Endothelial cell of umbilical vein (primary cell): Measurements from ENCODE around the gene TBX21. TPM values are rescaled to one million over a fixed set of nuclear protein-coding genes. Genes with fewer than 3 reads are reported as not detected.

Source experiments
- BruUV-seq: library from RNA; stranded (reverse); fragments of 400-500 nt; replicated peaks from 2 replicates; lab custom pipeline; 2021; lab: Mats Ljungman, UMichigan
- CTCF ChIA-PET: fragments of 300-600, 350-600 bp; sonication (Branson Sonifier 250); formaldehyde crosslinking; loops from one replicate; lab custom pipeline; 2021; ENCODE audit warnings: antibody characterized with exemption, inconsistent platforms; lab: Charles Lee
- POLR2A ChIA-PET: fragments of 300-600, 350-600 bp; sonication (Branson Sonifier 250); formaldehyde crosslinking; loops from one replicate; lab custom pipeline; 2021; ENCODE audit warnings: antibody characterized with exemption, inconsistent platforms; lab: Charles Lee
- DNase-seq: peaks from one replicate; pipeline ENCODE4 v3.0.0-alpha.2; 2011; ENCODE audit warnings: low read depth, low spot score
- FAIRE-seq: peaks from 2 replicates; lab custom pipeline; 2011; peaks lifted over from hg19 to GRCh38; lab: Jason Lieb, UNC
- H2AFZ ChIP-seq: 2 replicates; pipeline ENCODE4 v1.6.0; 2012; ENCODE audit warnings: low read depth, low read length, control low read depth, inconsistent platforms
- H3K27ac ChIP-seq: 2 replicates; pipeline ENCODE4 v1.5.1; 2011; ENCODE audit warnings: low read depth, mild to moderate bottlenecking, control low read depth, low read length, moderate library complexity; ENCODE audit not compliant: insufficient read depth
- H3K27me3 ChIP-seq, 2 experiments: 2 replicates each; pipeline versions ENCODE4 v1.6.0 to v1.6.1; 2011; ENCODE audit warnings: low read length in 2 of 2, mixed read lengths in 1 of 2; ENCODE audit not compliant: control insufficient read depth in 2 of 2, insufficient read depth in 2 of 2
- H3K36me3 ChIP-seq, 2 experiments: 2 replicates in 1 of 2; 3 replicates in 1 of 2; pipeline ENCODE4 v1.5.1; 2011; ENCODE audit warnings: low read length in 2 of 2, mild to moderate bottlenecking in 1 of 2, moderate library complexity in 1 of 2; ENCODE audit not compliant: control insufficient read depth in 2 of 2, insufficient read depth in 2 of 2; ENCODE audit errors: extremely low read depth in 1 of 2
- H3K4me1 ChIP-seq: 3 replicates; pipeline ENCODE4 v1.5.1; 2011; ENCODE audit warnings: mild to moderate bottlenecking, low read length; ENCODE audit not compliant: control insufficient read depth, insufficient read depth; ENCODE audit errors: extremely low read depth
- H3K4me2 ChIP-seq: 2 replicates; pipeline ENCODE4 v1.6.1; 2011; ENCODE audit warnings: low read length, control low read depth, mixed read lengths; ENCODE audit not compliant: insufficient read depth
- H3K4me3 ChIP-seq, 3 experiments: fragments of 200-600 bp in 1 of 3; sonication (generic), shearing (Covaris generic) in 1 of 3; replicated peaks in 1 of 3; 2 replicates each; pipeline ENCODE4 v1.5.1; 2011 to 2016; ENCODE audit warnings: control low read depth in 3 of 3, low read length in 3 of 3, mild to moderate bottlenecking in 2 of 3, inconsistent platforms in 1 of 3, low read depth in 1 of 3, moderate library complexity in 1 of 3; ENCODE audit not compliant: insufficient read depth in 1 of 3
- H3K79me2 ChIP-seq: 2 replicates; pipeline ENCODE4 v1.6.0; 2012; ENCODE audit warnings: low read length, inconsistent platforms; ENCODE audit not compliant: control insufficient read depth, insufficient read depth
- H3K9ac ChIP-seq: replicated peaks from 2 replicates; pipeline ENCODE3; 2011; ENCODE audit warnings: low read length, control low read depth; ENCODE audit not compliant: insufficient read depth; ENCODE audit errors: extremely low read depth
- H3K9me1 ChIP-seq: replicated peaks from 3 replicates; pipeline ENCODE4 v1.6.0; 2011; ENCODE audit warnings: mild to moderate bottlenecking, low read length; ENCODE audit not compliant: control insufficient read depth, insufficient read depth; ENCODE audit errors: extremely low read depth
- H3K9me3 ChIP-seq: replicated peaks from 2 replicates; pipeline ENCODE4 v1.5.1; 2012; ENCODE audit warnings: low read length, inconsistent platforms; ENCODE audit not compliant: control insufficient read depth, insufficient read depth
- H4K20me1 ChIP-seq: replicated peaks from 2 replicates; pipeline ENCODE3; 2011; ENCODE audit warnings: mild to moderate bottlenecking, low read length; ENCODE audit not compliant: control insufficient read depth, insufficient read depth; ENCODE audit errors: extremely low read depth
- EZH2 ChIP-seq: IDR thresholded peaks from 2 replicates; pipeline ENCODE4 v1.6.1; 2012; ENCODE audit warnings: borderline replicate concordance, low read depth, mild to moderate bottlenecking, moderate library complexity, low read length, inconsistent platforms; ENCODE audit not compliant: severe bottlenecking
- FOS ChIP-seq: IDR thresholded peaks from 2 replicates; pipeline ENCODE4 v1.6.1; 2011; ENCODE audit warnings: mild to moderate bottlenecking, low read length, moderate library complexity, borderline replicate concordance; ENCODE audit not compliant: insufficient read depth
- GATA2 ChIP-seq: IDR thresholded peaks from 2 replicates; pipeline ENCODE4 v1.7.0; 2011; ENCODE audit warnings: low read depth, mild to moderate bottlenecking, moderate library complexity, mixed read lengths, low read length; ENCODE audit not compliant: insufficient read length, insufficient read depth
- JUN ChIP-seq: IDR thresholded peaks from 2 replicates; pipeline ENCODE4 v1.6.1; 2011; ENCODE audit warnings: borderline replicate concordance, low read depth; ENCODE audit not compliant: insufficient read length, insufficient read depth
- MYC ChIP-seq: IDR thresholded peaks from one replicate; pipeline ENCODE4 v1.6.1; 2011; ENCODE audit warnings: mild to moderate bottlenecking, low read depth, low read length
- POLR2A ChIP-seq: IDR thresholded peaks from 2 replicates; pipeline ENCODE4 v1.6.1; 2012; ENCODE audit warnings: low read depth, mild to moderate bottlenecking, control low read depth, low read length
- POLR2AphosphoS5 ChIP-seq: IDR thresholded peaks from 2 replicates; pipeline ENCODE4 v1.6.1; 2012; ENCODE audit warnings: low read depth, mild to moderate bottlenecking, control low read depth, low read length, moderate library complexity; ENCODE audit not compliant: insufficient read depth
- dilution Hi-C: fragments of 300-500 bp; cut with MboI; formaldehyde crosslinking; loops from one replicate; pipeline ENCODE4 v1.15.0; 2019; ENCODE audit warnings: low sequenced_read_pairs; ENCODE audit not compliant: extremely low pct_ligation_motif_present
- intact Hi-C: fragments of 100-400 bp; cut with micrococcal nuclease; formaldehyde crosslinking; loops from one replicate; pipeline ENCODE4 v1.10.0; 2022
- polyA plus RNA-seq, 4 experiments: library from polyadenylated mRNA; depleted of rRNA in 3 of 4; stranded (reverse) in 3 of 4; unstranded in 1 of 4; fragments of >200 nt; gene quantifications; 2 replicates each; pipeline versions ENCODE4 v1.2.1 to v1.2.3, GENCODE V29; 2011 to 2012; ENCODE audit warnings: missing spikeins in 1 of 4
- total RNA-seq: library from RNA; stranded (reverse); gene quantifications from 2 replicates; pipeline ENCODE4 v1.2.3, GENCODE V29; 2021
- TF ChIP-seq, protein P1 (sequence below): IDR thresholded peaks from 2 replicates; pipeline ENCODE4 v1.6.1; 2011; ENCODE audit not compliant: insufficient read depth, insufficient read length

Gene TBX21
- total and polyA plus RNA-seq, 2 donors (not counting 3 experiments of a cell fraction or from before 2014, with no cell fraction given) = not detected

DNA sequence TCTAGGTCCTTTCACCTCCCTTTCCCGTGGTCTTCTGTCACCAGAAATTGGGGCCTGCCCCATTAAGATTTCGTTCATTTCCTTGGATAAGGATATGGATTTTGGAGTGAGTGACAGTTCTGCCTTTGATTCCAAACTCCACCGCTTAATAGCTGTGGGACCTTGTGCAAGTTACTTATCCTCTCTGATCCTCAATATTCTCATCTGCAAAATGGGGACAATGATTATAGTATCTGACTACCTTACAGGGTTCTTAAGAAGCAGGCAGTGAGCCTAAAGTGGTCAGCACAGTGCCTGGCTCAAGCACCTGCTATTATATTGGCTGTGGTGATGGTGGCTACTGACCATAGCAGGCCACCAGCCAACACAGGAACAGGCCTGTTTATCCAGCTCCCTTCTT is 23.4 kb upstream of the TBX21 start:
- ChIA-PET POLR2A (no interaction called here), CTCF (interaction anchor here (0.6 to 1.2 kb wide), 3 partner anchors 12 to 28 kb away, joined by 3 read pairs; no protein-coding TSS in a partner anchor)
- H3K79me2 ChIP-seq = no peaks in the 10 kb centered on the region
- DNase-seq (no peak), FAIRE-seq (no peak)
- no peaks in the 10 kb centered on the region for H3K9me1 ChIP-seq
- no peak overlapping the region for H2AFZ ChIP-seq
- H3K4me3 ChIP-seq = no peak overlapping the region
- H3K27me3 ChIP-seq = no peaks in the 10 kb centered on the region
- dilution Hi-C loops (no loop called here), intact Hi-C loops (no loop called here)
- H4K20me1 ChIP-seq = no peaks in the 10 kb centered on the region
- TF ChIP-seq POLR2AphosphoS5 = no peak
- TF ChIP-seq, protein P1, sequence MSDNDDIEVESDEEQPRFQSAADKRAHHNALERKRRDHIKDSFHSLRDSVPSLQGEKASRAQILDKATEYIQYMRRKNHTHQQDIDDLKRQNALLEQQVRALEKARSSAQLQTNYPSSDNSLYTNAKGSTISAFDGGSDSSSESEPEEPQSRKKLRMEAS = no peak
- no peak for TF ChIP-seq MYC
- TF ChIP-seq EZH2 = no peak
- no peaks in the 10 kb centered on the region for H3K9me3 ChIP-seq
- no peak overlapping the region for H3K4me2 ChIP-seq
- no peak overlapping the region for H3K27ac ChIP-seq
- H3K36me3 ChIP-seq = peaks cover 0 to 15% of the 10 kb centered on the region in 2 experiments
- no peaks in the 10 kb centered on the region for H3K4me1 ChIP-seq
- BruUV-seq = no TSS peak
- H3K9ac ChIP-seq = no peak overlapping the region

DNA sequence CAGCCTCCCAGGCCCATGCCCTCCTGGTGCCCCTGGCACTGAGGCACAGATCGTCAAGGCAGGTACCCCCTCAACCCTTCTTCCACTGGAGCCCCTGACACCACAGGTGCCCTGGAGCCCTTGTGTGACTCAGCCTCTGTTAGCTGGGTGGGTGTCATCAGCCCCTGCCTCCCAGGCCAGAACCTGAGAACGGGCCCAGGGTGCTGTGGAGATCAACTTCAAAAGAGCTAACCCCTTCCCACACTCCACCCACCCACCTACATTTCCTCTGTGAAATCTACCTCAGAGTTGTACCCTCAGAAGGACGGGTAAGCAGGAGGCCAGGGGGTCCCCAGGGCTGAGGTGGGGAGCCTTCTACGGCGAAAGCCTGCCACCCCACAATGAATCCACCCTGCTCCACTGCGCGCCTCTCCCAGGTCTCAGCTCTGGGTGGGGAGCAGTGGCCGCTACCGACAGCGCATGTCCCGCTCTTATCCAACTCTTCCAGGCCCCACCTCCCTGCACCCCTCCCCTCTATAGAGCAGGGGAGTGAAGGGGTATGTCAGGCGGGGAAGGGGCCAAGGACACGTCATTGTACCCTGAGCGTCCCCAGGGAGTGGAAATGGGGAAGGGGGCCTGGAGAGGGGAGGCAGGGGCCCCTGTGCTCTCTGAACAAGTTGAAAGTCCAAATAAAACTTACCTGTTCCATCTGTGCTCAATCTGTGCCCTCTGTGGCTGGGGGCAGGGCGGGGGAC is 21.5 kb upstream of the TBX21 start:
- no peak for FAIRE-seq
- TF ChIP-seq, protein P1 = no peak
- no peak for TF ChIP-seq POLR2A
- TF ChIP-seq MYC = no peak
- no peak for TF ChIP-seq JUN
- TF ChIP-seq FOS = no peak
- TF ChIP-seq POLR2AphosphoS5 = no peak
- TF ChIP-seq GATA2 = no peak
- H3K9me1 ChIP-seq = no peaks in the 10 kb centered on the region
- no peak overlapping the region for H3K4me3 ChIP-seq
- ChIA-PET POLR2A (no interaction called here), CTCF (no interaction called here)
- H3K4me2 ChIP-seq = no peak overlapping the region
- peaks cover 0 to 15% of the 10 kb centered on the region in 2 experiments for H3K36me3 ChIP-seq
- no peaks in the 10 kb centered on the region for H3K9me3 ChIP-seq
- dilution Hi-C loops (no loop called here), intact Hi-C loops (no loop called here)
- no peak for DNase-seq
- no peak overlapping the region for H2AFZ ChIP-seq
- H4K20me1 ChIP-seq = no peaks in the 10 kb centered on the region
- no peaks in the 10 kb centered on the region for H3K4me1 ChIP-seq
- H3K27ac ChIP-seq = no peak overlapping the region
- H3K9ac ChIP-seq = no peak overlapping the region
- H3K79me2 ChIP-seq = no peaks in the 10 kb centered on the region
- no TSS peak for BruUV-seq
- H3K27me3 ChIP-seq = no peaks in the 10 kb centered on the region
